Mammary epithelial cell (primary cell): ENCODE results near the gene PFKFB3.

ENCODE experiments used
- CTCF ChIP-seq, 2 donors: IDR thresholded peaks in 1 of 2; conservative IDR thresholded peaks in 1 of 2; 2 replicates each; pipeline ENCODE4 v1.5.1; 2011 to 2012; ENCODE audit warnings: inconsistent platforms in 2 of 2, low read length in 2 of 2, mild to moderate bottlenecking in 2 of 2, control low read depth in 1 of 2, low read depth in 1 of 2; ENCODE audit not compliant: insufficient read depth in 1 of 2; ENCODE audit errors: extremely low read depth in 1 of 2
- EZH2 ChIP-seq: IDR thresholded peaks from 2 replicates; pipeline ENCODE4 v1.6.1; 2012; ENCODE audit warnings: low read length, inconsistent platforms, borderline replicate concordance

- no peak for TF ChIP-seq CTCF (conservative IDR thresholded peaks at IDR 0.05 in 1 of 2, IDR thresholded peaks at IDR 0.05 in 1 of 2; ENCODE audit: extremely low read depth in 1 of 2, insufficient read depth in 1 of 2, low read depth in 1 of 2, low read length in 2 of 2)
- TF ChIP-seq EZH2: no peak
Observed at GRCh38 chr10:6229746-6230145, 27.0 kb downstream of the PFKFB3 start.
